Activated CD8-positive, alpha-beta memory T cell treated with anti-CD3 and anti-CD28 coated beads for 36 hours (primary cell): ENCODE results near the gene CCDC18. TPM values are rescaled to one million over a fixed set of nuclear protein-coding genes. Genes with fewer than 3 reads are reported as not detected.
"Not testable (repeated sequence)": the region's sequence is repeated elsewhere in the genome, so short reads cannot be mapped to it uniquely, and the experiment has no call there.

ENCODE experiments used
- CTCF ChIA-PET: fragments of 350-600 bp; sonication (Branson Sonifier 250); formaldehyde crosslinking; loops from one replicate; lab custom pipeline; 2021; ENCODE audit warnings: antibody characterized with exemption; lab: Charles Lee
- POLR2A ChIA-PET: fragments of 350-600 bp; sonication (Branson Sonifier 250); formaldehyde crosslinking; loops from one replicate; lab custom pipeline; 2021; ENCODE audit warnings: antibody characterized with exemption; lab: Charles Lee
- total RNA-seq, 2 experiments: library from RNA; stranded (reverse); gene quantifications; one replicate each; pipeline ENCODE4 v1.2.3, GENCODE V29; 2021

CCDC18 gene
- total RNA-seq, 2 experiments from 2014 or later = 13.5 to 14.2 TPM

- CTCF ChIA-PET = no interaction called here
- POLR2A ChIA-PET = no interaction called here
Measured at GRCh38 chr1:93215322-93215721, 34.8 kb downstream of the CCDC18 start.

- ChIA-PET POLR2A (no interaction called here), CTCF (no interaction called here)
Measured at GRCh38 chr1:93219443-93219842, 38.9 kb downstream of the CCDC18 start.

GRCh38 chr1:93220716-93221115 is 40.2 kb downstream of the CCDC18 start:
- CTCF ChIA-PET, POLR2A ChIA-PET: not testable (repeated sequence)

GRCh38 chr1:93221913-93222312 is 41.4 kb downstream of the CCDC18 start:
- CTCF ChIA-PET = no interaction called here
- POLR2A ChIA-PET = no interaction called here

- ChIA-PET POLR2A (no interaction called here), CTCF (no interaction called here)
Measured at GRCh38 chr1:93223023-93223675, 42.6 kb downstream of the CCDC18 start.

GRCh38 chr1:93235261-93235660 is 54.7 kb downstream of the CCDC18 start:
- CTCF ChIA-PET = no interaction called here
- POLR2A ChIA-PET = no interaction called here

- CTCF ChIA-PET = no interaction called here
Measured at GRCh38 chr1:93237021-93237420, 56.5 kb downstream of the CCDC18 start.

GRCh38 chr1:93238425-93238824 is 57.9 kb downstream of the CCDC18 start:
- ChIA-PET POLR2A (no interaction called here), CTCF (no interaction called here)

More at GRCh38 chr1:93237021-93237420, 56.5 kb downstream of the CCDC18 start:
- POLR2A ChIA-PET = no interaction called here

GRCh38 chr1:93239863-93240262 is 59.3 kb downstream of the CCDC18 start:
- ChIA-PET POLR2A (no interaction called here), CTCF (no interaction called here)

GRCh38 chr1:93243233-93243632 is 62.7 kb downstream of the CCDC18 start:
- POLR2A ChIA-PET, CTCF ChIA-PET: not testable (repeated sequence)

- POLR2A ChIA-PET = no interaction called here
Measured at GRCh38 chr1:93244298-93245069, 64.0 kb downstream of the CCDC18 start.

GRCh38 chr1:93251966-93252365 is 71.4 kb downstream of the CCDC18 start:
- CTCF ChIA-PET = no interaction called here
- POLR2A ChIA-PET = no interaction called here

More at GRCh38 chr1:93244298-93245069, 64.0 kb downstream of the CCDC18 start:
- CTCF ChIA-PET = no interaction called here

- POLR2A ChIA-PET = no interaction called here
- CTCF ChIA-PET = no interaction called here
Measured at GRCh38 chr1:93252598-93252997, 72.1 kb downstream of the CCDC18 start.

GRCh38 chr1:93253516-93253915 is 73.0 kb downstream of the CCDC18 start:
- CTCF ChIA-PET = no interaction called here
- POLR2A ChIA-PET = no interaction called here

- ChIA-PET POLR2A (no interaction called here), CTCF (no interaction called here)
Measured at GRCh38 chr1:93255222-93256079, 74.9 kb downstream of the CCDC18 start.

- ChIA-PET POLR2A (no interaction called here), CTCF (no interaction called here)
Measured at GRCh38 chr1:93256433-93256832, 75.9 kb downstream of the CCDC18 start.

GRCh38 chr1:93257889-93258288 is 77.4 kb downstream of the CCDC18 start:
- ChIA-PET POLR2A (no interaction called here), CTCF (no interaction called here)

- POLR2A ChIA-PET, CTCF ChIA-PET: not testable (repeated sequence)
Measured at GRCh38 chr1:93260726-93261125, 80.2 kb downstream of the CCDC18 start.

GRCh38 chr1:93262645-93263044 is 82.1 kb downstream of the CCDC18 start:
- ChIA-PET CTCF (no interaction called here), POLR2A (no interaction called here)

- CTCF ChIA-PET = interaction anchor here (0.6 kb wide), 1 partner anchor 156 kb away, joined by 4 read pairs; no protein-coding TSS in a partner anchor
- POLR2A ChIA-PET = not testable (repeated sequence)
Measured at GRCh38 chr1:93268888-93269287, 88.4 kb downstream of the CCDC18 start.
